HG02981 (cell line): ENCODE data around the gene CD164L2.

Experiments
- ATAC-seq: cut with Tn5 transposase; IDR thresholded peaks from one replicate; pipeline ENCODE4 v1.9.1; 2021; ENCODE audit warnings: mild to moderate bottlenecking, moderate library complexity; ENCODE audit not compliant: unreplicated experiment

Gene CD164L2

DNA sequence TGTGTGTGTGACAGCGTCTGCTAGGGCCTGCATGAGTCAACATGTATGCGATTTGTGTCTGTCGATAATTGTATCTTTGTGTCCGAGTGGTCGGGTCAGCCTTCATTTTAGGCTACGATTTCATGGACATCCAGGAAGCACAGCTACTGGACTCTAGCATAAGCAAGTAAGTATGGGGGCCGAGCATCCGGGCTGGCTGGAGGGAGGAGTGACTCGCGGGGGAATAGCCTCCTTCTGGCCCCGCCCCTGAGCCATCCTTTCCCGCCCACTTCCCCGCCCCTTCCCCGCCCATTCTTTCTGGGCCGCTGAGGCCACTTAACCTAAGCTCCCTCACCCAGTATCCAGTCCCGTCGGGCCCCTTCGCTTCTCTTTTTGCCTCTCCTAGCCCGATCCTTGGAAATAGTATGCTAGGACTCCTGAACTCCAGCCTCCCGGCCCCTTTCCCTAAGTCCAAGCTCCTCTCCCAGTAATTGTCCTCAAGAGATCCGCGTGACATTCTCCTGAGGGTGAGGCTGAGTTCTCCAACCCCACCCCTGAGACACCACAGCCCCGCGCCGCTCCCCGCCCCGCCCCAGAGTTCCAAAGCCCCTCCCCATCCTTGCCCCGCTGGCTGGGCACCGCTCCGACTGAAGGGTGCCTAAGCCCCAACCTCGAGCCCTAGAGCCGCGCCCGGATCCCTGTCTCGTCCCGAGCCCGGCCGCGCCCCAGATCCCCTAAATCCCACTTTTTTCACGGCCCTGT is 17.6 kb downstream of the CD164L2 start:
- peak; percentile 42 for ATAC-seq

GRCh38 chr1:27364696-27365371 is 18.3 kb downstream of the CD164L2 start:
- ATAC-seq, result peak; percentile 7

GRCh38 chr1:27363766-27364695 is 19.1 kb downstream of the CD164L2 start:
- ATAC-seq, result no peak

DNA sequence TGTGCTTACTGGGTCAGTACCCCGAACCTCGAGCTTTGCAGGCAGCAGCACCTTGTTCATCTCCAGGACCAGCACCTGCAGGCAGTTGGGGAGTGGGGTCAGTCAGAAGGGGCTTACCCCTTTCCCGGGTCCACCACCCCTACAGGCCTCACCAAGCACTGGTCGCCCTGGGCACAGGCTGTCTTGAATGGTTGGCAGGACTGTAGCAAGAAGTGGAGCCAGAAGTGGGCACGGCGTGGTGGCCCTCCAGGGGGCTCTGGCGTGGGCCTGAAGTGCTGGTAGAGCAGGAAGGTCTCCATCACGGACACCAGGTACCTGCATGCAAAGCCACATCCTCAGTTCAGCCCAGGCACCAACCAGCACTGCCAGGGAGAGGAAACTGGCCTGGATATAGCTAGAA is 21.6 kb downstream of the CD164L2 start:
- ATAC-seq, result no peak

DNA sequence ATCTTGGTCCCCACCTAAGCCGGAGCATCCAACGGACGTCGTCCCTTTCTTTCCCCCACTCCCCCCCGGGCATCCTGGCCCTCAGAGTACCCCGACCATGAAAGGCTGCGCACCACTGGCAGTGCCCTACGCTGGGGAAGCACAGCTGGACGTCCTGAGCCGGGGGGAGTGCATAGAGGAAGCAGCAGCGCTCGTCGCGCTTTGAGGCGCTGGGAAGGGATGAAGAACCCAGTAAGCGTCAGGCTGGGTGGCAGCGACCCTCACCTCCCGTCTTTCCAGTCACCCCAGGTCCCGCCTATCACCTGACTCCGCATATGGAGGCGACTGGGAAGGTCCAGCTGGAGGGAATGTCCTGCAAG is 22.1 kb downstream of the CD164L2 start:
- ATAC-seq, result no peak

GRCh38 chr1:27360159-27361043 is 22.7 kb downstream of the CD164L2 start:
- ATAC-seq, result no peak

- no peak for ATAC-seq
Observed at GRCh38 chr1:27359822-27360158, 23.3 kb downstream of the CD164L2 start.

GRCh38 chr1:27358928-27359313 is 24.2 kb downstream of the CD164L2 start:
- no peak for ATAC-seq

DNA sequence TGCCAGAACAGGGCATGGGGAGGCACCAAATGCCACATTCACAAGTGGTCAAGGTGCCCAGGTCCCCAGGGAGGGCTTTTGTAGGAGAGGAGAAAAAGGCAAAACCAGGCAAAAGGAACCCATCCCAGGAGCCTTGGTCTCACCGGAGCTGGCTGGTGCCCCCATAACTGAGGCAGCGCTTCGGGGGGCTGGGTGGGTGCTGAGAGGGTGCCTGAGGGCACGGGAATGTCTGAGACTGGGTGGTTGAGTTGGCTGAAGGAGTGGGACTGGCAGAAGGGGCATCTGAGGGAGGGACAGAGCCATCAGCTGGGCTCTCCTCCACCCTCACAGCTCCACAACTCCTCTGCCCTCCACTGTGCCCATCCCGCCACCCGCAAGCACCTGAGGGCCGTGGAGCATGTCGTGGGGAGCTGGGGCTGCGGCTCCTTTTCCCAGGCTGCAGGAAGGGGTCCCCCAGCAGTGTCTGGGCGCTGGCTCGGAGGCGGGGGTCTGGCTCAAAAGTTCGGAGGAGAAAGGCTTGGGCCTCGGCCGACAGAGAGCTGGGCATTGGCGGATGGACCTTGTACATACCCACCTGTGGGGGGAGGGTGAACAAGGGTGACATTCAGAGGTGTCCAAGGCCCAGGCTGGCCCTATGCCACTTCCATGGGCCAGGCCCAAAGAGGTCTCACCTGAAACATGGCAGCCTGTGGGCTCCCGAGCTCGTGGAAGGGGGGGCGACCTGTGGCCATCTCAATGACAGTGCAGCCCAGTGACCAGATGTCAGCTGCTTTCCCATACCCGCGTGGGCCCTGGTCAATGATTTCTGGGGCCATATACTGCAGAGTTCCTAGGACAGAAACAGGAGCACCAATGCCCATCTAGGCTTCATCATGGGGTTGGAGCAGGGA is 24.9 kb downstream of the CD164L2 start:
- ATAC-seq, result no peak

DNA sequence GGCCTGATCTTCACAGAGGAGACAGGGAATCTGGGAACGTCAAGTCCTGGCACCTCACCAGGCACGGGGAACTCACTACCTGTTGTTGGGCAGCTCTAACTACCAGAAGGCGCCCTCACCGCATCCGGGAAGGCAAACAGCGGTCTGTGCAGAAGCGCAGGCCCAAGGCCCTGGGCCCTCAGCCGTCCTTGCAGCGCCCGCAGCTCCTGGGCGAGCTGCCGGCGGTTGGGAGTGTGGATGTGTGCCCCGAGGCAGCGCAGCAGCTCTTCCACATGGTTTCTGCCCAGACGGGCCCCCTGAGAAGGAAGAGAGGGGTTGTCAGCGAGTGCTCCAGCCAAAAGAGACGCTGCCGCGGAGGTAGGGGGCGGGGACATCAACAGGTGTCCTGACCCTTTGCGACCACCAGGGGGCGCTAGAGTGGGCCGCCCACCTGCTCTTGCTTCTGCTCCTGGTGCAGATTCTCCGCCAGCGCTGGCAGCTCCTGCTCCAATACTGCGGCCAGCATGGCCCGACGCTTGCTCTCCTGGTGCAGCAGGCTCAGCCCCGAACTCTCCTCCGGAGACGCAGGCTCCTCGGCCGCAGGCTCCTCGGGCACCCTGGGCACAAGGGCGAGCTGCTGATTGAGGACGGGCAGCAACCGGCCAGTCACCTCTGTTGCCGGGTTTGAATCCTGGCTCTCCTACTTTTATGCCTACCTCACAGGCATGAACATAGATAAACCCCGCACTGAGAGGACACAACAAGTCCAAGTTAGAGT is 25.7 kb downstream of the CD164L2 start:
- peak; percentile 51 for ATAC-seq

GRCh38 chr1:27356619-27357280 is 26.4 kb downstream of the CD164L2 start:
- ATAC-seq, result no peak

DNA sequence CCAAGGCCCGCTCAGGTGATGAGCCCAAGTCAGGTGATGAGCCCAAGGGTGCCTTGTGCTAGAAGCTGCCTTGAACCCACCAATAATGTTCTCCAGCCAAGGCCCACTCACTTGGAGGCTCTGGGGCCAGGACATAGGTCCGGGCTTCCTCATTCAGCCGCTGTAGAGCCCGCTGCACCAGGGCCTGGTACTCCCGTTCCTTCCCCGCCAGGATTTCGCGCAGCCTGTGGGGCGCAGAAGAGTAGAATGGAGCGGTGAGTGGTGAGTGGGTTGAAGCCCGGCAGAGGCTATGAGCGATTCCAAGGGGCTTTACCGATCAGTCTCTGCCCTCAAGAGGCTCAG is 26.9 kb downstream of the CD164L2 start:
- no peak for ATAC-seq

DNA sequence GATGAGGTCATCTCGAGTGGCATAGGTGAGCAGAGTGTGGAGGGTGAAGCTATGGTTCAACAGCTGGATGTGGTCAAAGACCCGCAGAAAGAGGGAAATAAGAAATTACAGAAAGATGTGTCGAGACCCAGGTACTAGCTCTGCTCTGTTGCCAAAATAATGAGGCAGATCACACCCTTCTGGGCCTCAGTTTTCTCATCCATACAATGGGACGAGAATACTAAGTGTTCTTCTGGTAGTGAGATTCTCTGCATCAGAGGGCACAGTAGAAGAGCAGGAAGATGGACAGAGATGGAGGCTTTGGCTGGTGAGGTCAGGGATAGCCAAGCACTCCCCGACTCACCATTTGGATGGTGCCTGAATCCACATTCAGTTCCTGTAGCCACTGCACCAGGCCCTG is 27.4 kb downstream of the CD164L2 start:
- ATAC-seq, result no peak

DNA sequence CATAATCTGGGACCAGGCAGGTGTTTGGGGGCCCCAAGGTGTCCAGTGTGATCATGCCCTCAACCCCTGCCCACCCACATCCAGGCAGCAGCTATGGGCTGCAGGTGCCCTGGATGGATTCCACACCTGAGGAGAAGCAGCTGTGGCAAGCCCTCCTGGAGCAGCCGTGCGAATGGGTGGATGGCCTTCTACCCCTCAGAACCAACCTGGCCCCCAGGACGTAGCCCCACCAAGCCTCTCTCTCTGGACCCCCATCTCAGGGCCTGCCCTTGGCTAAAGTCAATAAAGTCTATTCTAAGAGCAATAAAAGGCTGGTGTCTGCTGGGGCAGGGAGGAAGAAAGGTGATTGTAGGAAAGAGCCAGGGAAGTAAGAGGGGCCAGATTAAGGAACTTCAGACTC is 29.5 kb downstream of the CD164L2 start:
- ATAC-seq, result no peak

- no peak for ATAC-seq
Observed at GRCh38 chr1:27353166-27353565, 30.0 kb downstream of the CD164L2 start.

- no peak for ATAC-seq
Observed at GRCh38 chr1:27351541-27352107, 31.5 kb downstream of the CD164L2 start.

- no peak for ATAC-seq
Observed at GRCh38 chr1:27350663-27351540, 32.2 kb downstream of the CD164L2 start.
